GM10248 (cell line): Measurements from ENCODE around the gene BMP6.

ENCODE experiments used
- CTCF ChIA-PET: fragments of 300-600 bp; sonication (Branson Sonifier 250); formaldehyde crosslinking; extraction: SDS; loops from one replicate; lab custom pipeline; 2021; ENCODE audit warnings: antibody characterized with exemption; lab: Yijun Ruan, JAX
- POLR2A ChIA-PET: fragments of 350-650 bp; sonication (Branson Sonifier 250); formaldehyde crosslinking; extraction: SDS; loops from one replicate; lab custom pipeline; 2020; ENCODE audit warnings: antibody characterized with exemption; lab: Yijun Ruan, JAX
- DNase-seq: peaks from one replicate; pipeline ENCODE4 v3.0.0; 2012; ENCODE audit errors: extremely low spot score
- CTCF ChIP-seq: IDR thresholded peaks from 2 replicates; pipeline ENCODE4 v1.5.1; 2012; ENCODE audit warnings: mild to moderate bottlenecking, low read depth; ENCODE audit errors: extremely low read depth, missing control alignments, control extremely low read depth

BMP6 gene

GRCh38 chr6:7761051-7761450 lies 35.2 kb downstream of the BMP6 start:
- no peak for DNase-seq
- POLR2A ChIA-PET: no interaction called here
- no peak for TF ChIP-seq CTCF
- CTCF ChIA-PET: interaction anchor here (1.4 to 3.2 kb wide), 2 partner anchors 9 to 14 kb away, joined by 4 to 9 read pairs; no protein-coding TSS in a partner anchor

GRCh38 chr6:7762760-7763159 lies 36.9 kb downstream of the BMP6 start:
- no peak for TF ChIP-seq CTCF
- DNase-seq: no peak
- CTCF ChIA-PET: interaction anchor here (3.2 kb wide), 1 partner anchor 12 kb away, joined by 9 read pairs; no protein-coding TSS in a partner anchor
- POLR2A ChIA-PET: no interaction called here

- ChIA-PET POLR2A (no interaction called here), CTCF (interaction anchor here (0.8 to 1.0 kb wide), 2 partner anchors 9 to 12 kb away, joined by 3 to 4 read pairs; no protein-coding TSS in a partner anchor)
- no peak for DNase-seq
- TF ChIP-seq CTCF: no peak
Measured at GRCh38 chr6:7763881-7764280, 38.0 kb downstream of the BMP6 start.

- no peak for TF ChIP-seq CTCF
- CTCF ChIA-PET: no interaction called here
- POLR2A ChIA-PET: no interaction called here
- DNase-seq: no peak
Measured at GRCh38 chr6:7765575-7766325, 39.9 kb downstream of the BMP6 start.

GRCh38 chr6:7769702-7770101 lies 43.8 kb downstream of the BMP6 start:
- no peak for TF ChIP-seq CTCF
- DNase-seq: no peak
- POLR2A ChIA-PET: no interaction called here
- CTCF ChIA-PET: no interaction called here

GRCh38 chr6:7770111-7770510 lies 44.2 kb downstream of the BMP6 start:
- TF ChIP-seq CTCF: no peak
- no peak for DNase-seq
- ChIA-PET POLR2A (no interaction called here), CTCF (no interaction called here)
